GM23248 (cell line): ENCODE results near the gene PRRT4.

Source experiments
- EZH2 ChIP-seq: fragments of 200-600 bp; sonication (generic); IDR thresholded peaks from 2 replicates; pipeline ENCODE4 v1.6.1; 2018; ENCODE audit warnings: antibody characterized with exemption, mild to moderate bottlenecking; ENCODE audit not compliant: insufficient read depth, poor library complexity, severe bottlenecking
- EZH2phosphoT487 ChIP-seq: fragments of 200-600 bp; sonication (generic); IDR thresholded peaks from 2 replicates; pipeline ENCODE4 v1.6.1; 2018; ENCODE audit warnings: antibody characterized with exemption, moderate library complexity, mild to moderate bottlenecking, low read depth; ENCODE audit not compliant: insufficient read depth

DNA sequence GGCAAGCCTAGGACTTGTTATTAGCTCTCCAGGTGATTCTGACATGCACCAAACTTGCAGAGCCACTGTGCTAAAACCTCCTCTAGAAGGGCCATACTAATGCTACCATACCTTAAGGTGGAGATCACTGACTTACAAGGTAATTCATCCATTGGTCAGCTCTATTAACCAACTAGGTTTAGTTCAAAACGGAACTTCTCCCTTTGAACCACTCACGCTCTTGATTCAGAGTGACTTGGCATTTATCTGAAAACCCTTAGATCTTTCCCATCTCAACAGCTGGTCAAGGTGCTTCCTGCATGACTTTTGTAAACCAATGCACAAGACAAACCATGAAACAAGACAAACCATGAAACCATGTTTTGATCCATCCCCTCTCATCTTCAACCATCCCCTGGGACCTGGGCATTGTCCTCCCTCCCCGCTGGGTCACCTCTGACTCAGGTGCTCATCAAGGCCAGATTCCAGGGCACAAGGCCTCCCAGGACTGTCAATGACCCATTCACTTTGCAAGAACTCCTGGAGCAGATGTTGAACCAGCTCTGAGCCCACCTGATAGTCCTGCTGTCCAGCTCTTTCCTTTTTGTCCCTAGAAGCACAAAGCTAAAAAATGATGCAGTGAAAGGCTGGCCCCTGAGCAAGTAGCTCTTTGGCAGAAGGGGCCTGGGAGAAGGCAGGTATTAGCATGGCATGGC, 29.5 kb upstream of the PRRT4 start:
- no peak for TF ChIP-seq EZH2
- TF ChIP-seq EZH2phosphoT487 = no peak
